ENCODE results near the gene WDR70. TPM values are rescaled to one million over a fixed set of nuclear protein-coding genes. Genes with fewer than 3 reads are reported as not detected.

WDR70 gene
- total RNA-seq, 1 experiment from 2014 or later: 60.5 TPM

GRCh38 chr5:37730896-37731455 lies 351.9 kb downstream of the WDR70 start:
- peak; percentile 77 for DNase-seq (ENCODE audit: low spot score)
- in situ Hi-C loops (cut with HindIII; ENCODE audit: low sequenced_read_pairs): no loop called here

- DNase-seq (ENCODE audit: low spot score): no peak
- in situ Hi-C loops (cut with HindIII; ENCODE audit: low sequenced_read_pairs): no loop called here
Observed at GRCh38 chr5:37734114-37734513, 355.0 kb downstream of the WDR70 start.

DNA sequence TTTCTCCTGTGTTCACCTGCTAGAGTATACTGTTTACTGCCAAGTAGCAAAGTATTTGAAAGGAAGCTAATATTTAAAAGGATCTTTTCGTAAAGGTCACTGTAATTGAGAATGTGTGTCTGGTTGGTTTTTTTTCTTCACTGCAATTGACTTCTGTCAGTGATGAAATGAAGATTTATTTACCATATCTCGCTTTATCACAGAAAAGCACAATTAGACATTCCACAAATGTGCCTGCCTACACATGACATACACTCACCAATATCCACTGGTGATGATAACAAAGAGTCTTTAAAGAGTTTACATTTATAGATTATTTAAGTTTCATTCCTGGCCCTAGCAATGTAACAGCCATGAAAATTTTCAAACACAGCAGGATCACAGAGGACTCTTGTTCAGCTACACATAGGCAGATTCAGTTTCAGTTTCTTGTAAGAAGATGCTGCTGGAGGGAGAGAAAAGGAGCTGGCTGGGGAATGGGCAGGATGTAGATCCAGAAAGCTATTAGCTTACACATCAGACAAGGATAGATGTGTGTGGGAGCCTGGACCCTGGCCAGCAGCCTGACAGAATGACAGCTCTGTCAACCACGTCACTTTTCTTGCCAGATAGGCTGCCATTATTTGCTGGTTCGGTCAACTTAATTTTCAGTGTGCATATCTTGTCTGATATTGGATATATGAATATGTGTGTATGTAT lies 356.7 kb downstream of the WDR70 start:
- in situ Hi-C loops (cut with HindIII; ENCODE audit: low sequenced_read_pairs): no loop called here
- no peak for DNase-seq (ENCODE audit: low spot score)

GRCh38 chr5:37736397-37736796 lies 357.3 kb downstream of the WDR70 start:
- in situ Hi-C loops (cut with HindIII; ENCODE audit: low sequenced_read_pairs): no loop called here
- no peak for DNase-seq (ENCODE audit: low spot score)

GRCh38 chr5:37737326-37738056 lies 358.4 kb downstream of the WDR70 start:
- no peak for DNase-seq (ENCODE audit: low spot score)
- in situ Hi-C loops (cut with HindIII; ENCODE audit: low sequenced_read_pairs): no loop called here

DNA sequence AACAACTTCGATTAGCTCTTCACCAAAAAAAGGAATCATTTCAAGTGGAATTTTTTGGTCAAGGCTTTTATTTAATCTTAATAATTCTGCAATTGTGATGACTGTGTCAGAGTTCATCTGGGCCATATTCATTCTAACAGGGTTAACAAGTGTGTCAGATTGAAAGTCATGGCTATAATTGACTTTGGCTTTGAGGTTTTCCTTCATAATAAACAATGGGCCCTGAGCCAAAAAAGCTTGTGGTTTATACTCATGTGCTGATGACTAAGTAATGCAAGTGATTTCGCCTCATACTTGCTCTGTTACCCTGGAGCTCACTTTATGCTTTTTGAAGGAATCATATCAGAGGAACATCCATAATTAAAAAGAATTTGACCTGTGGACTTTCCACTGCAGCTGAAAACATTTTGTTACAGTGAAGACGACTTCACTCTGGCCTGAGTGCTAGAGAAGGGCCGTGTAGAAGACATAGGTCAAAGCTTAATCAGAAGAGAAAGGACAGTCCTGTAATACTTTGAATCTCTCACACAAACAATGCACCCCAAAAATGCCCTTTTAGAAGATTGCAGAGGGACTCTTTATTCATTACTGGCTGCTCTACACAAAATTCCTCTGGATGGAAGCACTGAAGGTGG lies 359.1 kb downstream of the WDR70 start:
- no peak for DNase-seq (ENCODE audit: low spot score)
- in situ Hi-C loops (cut with HindIII; ENCODE audit: low sequenced_read_pairs): no loop called here

DNA sequence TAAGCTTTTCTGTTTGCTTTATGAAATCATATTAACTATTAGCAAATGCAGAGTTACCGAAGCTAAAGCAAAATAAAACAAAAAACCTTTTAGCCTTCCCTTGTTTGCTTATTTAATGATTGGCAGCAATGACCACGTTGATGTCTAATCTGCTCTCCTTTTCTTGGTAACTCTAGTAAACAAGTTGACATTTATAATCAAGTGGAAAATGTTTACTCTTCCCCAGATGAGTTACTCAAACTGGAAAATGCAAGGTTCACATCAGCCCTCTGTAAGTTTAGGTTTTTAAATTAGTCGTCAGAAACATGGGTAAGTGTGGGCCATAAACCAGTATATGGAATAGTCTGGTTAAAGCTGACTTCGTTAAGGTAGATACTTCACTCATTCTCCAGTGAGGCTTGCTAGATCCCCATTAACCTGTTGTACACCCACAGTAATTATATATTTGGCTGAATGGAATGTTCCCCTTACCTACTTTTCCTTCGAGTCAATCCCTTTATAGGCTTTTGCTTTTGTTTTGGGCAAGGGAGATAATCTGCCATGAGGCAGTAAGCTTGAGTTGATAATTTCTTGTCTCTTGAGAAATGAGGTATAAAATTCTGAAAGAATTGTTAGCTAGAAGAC lies 359.9 kb downstream of the WDR70 start:
- in situ Hi-C loops (cut with HindIII; ENCODE audit: low sequenced_read_pairs): no loop called here
- DNase-seq (ENCODE audit: low spot score): no peak

DNA sequence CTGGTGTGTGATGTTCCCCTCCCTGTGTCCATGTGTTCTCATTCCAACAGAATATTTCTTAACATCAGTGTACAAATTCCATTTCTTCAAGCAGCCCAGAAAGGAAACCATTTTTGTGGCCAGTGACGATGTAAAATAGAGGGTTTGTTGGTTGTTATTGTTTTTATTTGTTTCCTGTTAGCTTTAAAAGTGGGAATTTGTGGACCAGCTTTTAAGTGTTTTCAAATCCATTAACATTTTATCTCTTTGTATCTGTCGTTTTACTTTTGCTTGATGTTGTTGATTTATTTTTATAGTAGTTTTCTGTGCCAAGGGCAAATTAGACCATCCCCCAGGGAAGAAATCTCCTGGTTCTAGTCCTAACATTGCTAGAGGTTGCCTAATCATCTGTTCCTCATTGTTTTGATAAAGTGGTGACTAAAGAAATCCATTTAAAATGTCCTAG lies 360.7 kb downstream of the WDR70 start:
- DNase-seq (ENCODE audit: low spot score): no peak
- in situ Hi-C loops (cut with HindIII; ENCODE audit: low sequenced_read_pairs): no loop called here

DNA sequence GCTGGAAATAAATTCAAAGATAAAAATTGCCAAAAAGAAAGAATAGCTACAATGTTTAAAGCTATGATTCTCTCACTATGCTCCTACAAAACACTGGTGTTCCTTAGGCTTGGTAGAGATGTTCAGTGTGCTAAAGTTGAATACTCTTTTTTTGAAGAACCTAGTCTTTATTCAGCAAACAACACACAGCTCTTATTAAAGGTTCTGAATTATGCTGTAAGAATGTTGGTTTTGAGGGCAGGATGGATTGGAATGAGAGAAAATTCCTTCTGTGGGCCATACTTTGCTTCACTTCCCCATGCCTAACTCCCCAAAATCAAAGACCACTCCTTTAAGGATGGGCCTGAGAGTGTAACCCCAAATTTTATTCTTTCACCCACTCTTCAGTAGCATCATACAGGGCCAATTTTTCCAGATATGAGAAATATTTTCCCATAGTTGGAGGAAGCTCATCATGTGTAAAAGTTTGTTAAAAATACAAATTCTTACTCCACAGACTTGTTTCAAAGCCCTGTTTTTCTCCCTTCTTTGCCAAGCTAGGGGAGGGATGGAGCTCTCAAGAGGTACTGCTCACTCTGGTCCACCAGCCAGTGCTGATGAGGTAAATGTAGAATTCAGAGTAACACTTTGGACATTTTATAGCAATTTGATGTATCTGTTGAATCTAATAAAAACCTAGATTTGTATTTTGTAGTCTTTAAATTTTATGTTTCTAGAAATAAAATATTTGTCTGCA lies 361.4 kb downstream of the WDR70 start:
- in situ Hi-C loops (cut with HindIII; ENCODE audit: low sequenced_read_pairs): no loop called here

GRCh38 chr5:37742111-37742510 lies 363.0 kb downstream of the WDR70 start:
- in situ Hi-C loops (cut with HindIII; ENCODE audit: low sequenced_read_pairs): no loop called here
- DNase-seq (ENCODE audit: low spot score): no peak

More for the DNA sequence above, 361.4 kb downstream of the WDR70 start:
- DNase-seq (ENCODE audit: low spot score): no peak

DNA sequence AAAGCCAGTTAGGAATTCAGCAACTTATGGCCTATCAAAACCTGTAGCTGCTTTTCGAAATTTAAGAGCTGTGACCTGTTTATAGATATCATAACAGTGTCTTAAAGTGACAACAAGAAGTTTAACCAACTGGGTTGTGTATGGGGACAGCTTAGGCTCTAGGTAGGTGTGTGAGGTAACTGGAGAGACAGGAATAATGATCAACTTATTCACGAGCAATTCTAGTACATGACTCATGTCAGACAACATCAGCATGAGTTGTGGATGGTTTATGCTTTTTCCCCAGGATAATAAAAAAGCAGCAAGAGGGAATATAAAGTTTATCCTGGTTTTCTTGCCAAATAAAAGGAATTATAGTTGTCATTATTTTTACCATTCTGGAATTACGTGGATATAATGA lies 372.1 kb downstream of the WDR70 start:
- DNase-seq (ENCODE audit: low spot score): no peak
- in situ Hi-C loops (cut with HindIII; ENCODE audit: low sequenced_read_pairs): no loop called here

DNA sequence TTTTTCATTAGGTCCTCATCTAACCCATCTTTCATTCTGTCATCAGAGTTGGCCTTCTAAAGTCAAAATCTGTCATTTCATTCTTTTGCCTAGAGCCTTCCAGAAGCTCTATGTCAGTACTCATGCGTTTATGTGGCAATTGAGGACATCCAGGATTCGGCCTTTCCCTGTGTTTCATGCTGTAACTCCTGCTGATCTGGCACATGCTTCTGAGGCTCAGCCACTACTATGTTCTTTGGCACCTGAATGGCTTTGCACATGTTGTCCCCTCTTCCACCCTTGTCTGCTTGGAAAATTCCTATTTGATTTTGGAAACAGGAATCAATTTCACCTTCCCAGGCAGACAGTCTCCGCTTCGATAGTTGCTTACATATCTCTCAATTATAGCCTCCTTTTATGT lies 375.9 kb downstream of the WDR70 start:
- peak; percentile 95 for DNase-seq (ENCODE audit: low spot score)
- in situ Hi-C loops (cut with HindIII; ENCODE audit: low sequenced_read_pairs): no loop called here

- in situ Hi-C loops (cut with HindIII; ENCODE audit: low sequenced_read_pairs): no loop called here
- peak; percentile 97 for DNase-seq (ENCODE audit: low spot score)
Observed at GRCh38 chr5:37755581-37755980, 376.5 kb downstream of the WDR70 start.

DNA sequence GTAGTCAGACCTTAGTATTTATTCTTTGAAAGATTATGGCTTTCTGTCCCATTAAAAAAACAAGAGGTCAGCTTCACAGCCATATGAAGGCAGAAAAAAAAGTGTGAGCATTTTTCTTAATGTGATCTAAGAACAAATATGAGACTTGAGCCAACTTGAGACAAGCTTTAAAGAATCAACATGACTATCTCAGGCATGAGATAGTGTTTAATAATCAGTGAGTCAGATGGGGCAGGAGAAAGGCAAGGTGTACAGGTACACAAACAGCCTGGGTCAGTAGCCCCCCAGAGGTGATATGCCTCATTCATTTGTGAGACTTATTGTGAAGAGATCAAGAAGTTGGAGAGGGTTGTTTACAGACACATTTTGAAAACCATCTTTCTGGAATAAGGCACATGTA lies 377.1 kb downstream of the WDR70 start:
- in situ Hi-C loops (cut with HindIII; ENCODE audit: low sequenced_read_pairs): no loop called here
- DNase-seq (ENCODE audit: low spot score): no peak

- DNase-seq (ENCODE audit: low spot score): no peak
- in situ Hi-C loops (cut with HindIII; ENCODE audit: low sequenced_read_pairs): no loop called here
Observed at GRCh38 chr5:37757980-37758582, 379.0 kb downstream of the WDR70 start.

DNA sequence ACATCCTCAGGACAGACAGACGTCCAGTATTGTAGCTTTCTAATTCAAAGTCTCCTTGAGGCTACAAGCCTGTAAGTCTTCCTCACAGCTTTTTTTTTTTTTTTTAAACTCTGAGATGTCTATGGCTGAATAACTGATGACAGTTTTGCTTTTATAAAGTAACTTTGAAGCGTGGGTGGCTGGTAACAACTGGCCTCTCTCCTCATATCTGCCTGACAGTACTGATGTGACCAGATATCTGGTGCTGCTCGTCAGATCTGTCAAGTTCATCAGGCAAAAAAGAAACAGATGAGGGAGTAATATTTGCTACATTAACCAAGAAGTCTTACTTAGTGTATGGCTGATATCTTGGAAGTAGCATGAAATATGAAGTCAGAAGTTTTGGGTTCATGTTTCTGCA lies 388.1 kb downstream of the WDR70 start:
- no peak for DNase-seq (ENCODE audit: low spot score)
- in situ Hi-C loops (cut with HindIII; ENCODE audit: low sequenced_read_pairs): no loop called here

DNA sequence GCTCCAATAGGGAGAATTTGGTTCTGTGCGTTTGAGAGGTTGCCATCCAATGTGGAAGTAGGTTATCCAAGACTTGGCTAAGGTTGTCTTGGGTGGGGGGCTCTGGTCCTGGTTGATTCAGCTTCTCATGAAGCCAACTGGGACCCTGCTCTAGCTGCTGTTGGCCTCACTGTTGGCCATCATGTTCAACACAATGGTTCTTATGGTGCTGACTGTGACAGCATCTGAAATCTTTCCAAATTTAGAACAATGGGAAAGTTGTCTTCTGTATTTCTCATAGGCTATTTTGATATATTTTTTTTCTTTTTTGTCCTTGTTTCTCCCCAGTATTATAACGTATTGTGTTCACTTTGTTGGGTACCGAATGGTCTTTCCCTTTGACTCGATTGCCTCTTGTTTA lies 388.8 kb downstream of the WDR70 start:
- no peak for DNase-seq (ENCODE audit: low spot score)
- in situ Hi-C loops (cut with HindIII; ENCODE audit: low sequenced_read_pairs): no loop called here

DNA sequence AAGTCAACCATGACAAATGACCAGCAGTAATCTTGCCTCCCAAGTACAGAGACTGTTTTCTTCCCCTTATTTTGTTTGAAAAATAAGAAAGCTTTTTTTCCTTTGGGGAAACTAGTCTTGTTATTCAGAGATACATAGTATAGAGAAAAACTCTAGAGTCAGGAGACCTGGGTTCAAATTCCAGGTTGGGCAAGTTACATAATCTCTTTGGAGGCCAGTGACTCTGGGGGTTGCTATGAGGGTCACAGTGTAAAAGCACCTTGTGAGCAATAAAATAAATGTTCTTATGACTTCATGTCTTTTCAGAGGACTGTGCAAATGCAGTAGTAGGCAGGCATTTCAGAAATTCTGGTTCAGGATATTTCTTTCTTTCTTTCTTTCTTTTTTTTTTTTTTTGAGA lies 389.3 kb downstream of the WDR70 start:
- in situ Hi-C loops (cut with HindIII; ENCODE audit: low sequenced_read_pairs): no loop called here
- DNase-seq (ENCODE audit: low spot score): no peak

DNA sequence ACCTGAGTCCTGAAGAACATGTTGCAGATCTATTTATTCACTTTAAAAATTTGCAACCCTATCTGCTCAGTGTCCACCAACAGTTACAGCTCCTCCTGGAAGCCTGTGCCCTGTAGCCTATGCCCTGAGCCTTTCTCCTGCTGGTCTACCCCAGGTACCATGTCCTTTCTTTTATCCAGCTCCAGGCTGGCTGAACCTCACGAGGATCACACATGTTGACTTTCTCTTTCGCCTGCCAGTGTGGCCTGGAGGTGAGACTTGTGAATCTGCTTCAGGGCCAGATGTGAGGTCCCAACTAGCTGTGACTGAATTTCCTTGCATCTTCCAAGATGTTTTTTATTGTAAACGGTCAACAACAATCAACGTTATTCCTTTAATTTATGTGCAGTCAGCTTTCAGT lies 390.0 kb downstream of the WDR70 start:
- DNase-seq (ENCODE audit: low spot score): no peak
- in situ Hi-C loops (cut with HindIII; ENCODE audit: low sequenced_read_pairs): no loop called here
